ENCODE measurements around the gene FAM53B.

Gene FAM53B

GRCh38 chr10:124624006-124624405, 120.2 kb downstream of the FAM53B start (continued):
- no peak for TF ChIP-seq HIC1 (tag by site-specific recombination; IDR thresholded peaks at IDR 0.05)

- ChIA-PET CTCF (no interaction called here), POLR2A (interaction anchor here (0.5 kb wide), 1 partner anchor 10 kb away, joined by 3 read pairs; no protein-coding TSS in a partner anchor)
- H3K9me3 ChIP-seq (ENCODE audit: control insufficient read depth, insufficient read depth, low read depth, low read length): no peaks in the 10 kb centered on the region
- H3K27ac ChIP-seq (ENCODE audit: extremely low read depth, low read depth, low read length): no peak overlapping the region
- peaks cover 0 to 3% of the 10 kb centered on the region in 2 experiments; a peak in 1 of 3 replicates for H3K36me3 ChIP-seq (ENCODE audit: control insufficient read depth in 2 of 2, insufficient read depth in 1 of 2, low read length in 2 of 2)
- TF ChIP-seq ZNF26 (tag by site-specific recombination; IDR thresholded peaks at IDR 0.05) (no peak), PRDM1 (tag by site-specific recombination; IDR thresholded peaks at IDR 0.05) (no peak), TRIM28 (IDR thresholded peaks at IDR 0.05; ENCODE audit: borderline replicate concordance, low read length) (no peak), ZSCAN18 (tag by site-specific recombination; IDR thresholded peaks at IDR 0.05) (no peak), ZNF837 (tag by site-specific recombination; IDR thresholded peaks at IDR 0.05) (no peak), KLF17 (tag by site-specific recombination; IDR thresholded peaks at IDR 0.05) (no peak), ZFP3 (tag by site-specific recombination; IDR thresholded peaks at IDR 0.05; ENCODE audit: low read depth) (no peak), PRDM4 (tag by site-specific recombination; IDR thresholded peaks at IDR 0.05) (no peak), ZNF501 (tag by site-specific recombination; IDR thresholded peaks at IDR 0.05) (no peak)
- H3K4me3 ChIP-seq (ENCODE audit: low read depth, low read length): no peak overlapping the region
- no peaks in the 10 kb centered on the region; the same call in 1 of the 2 replicates for H3K4me1 ChIP-seq (ENCODE audit: control insufficient read depth, insufficient read depth, low read length)
These were observed 121.2 kb downstream of the FAM53B start for GRCh38 chr10:124622866-124623536.

GRCh38 chr10:124622158-124622557, 122.0 kb downstream of the FAM53B start:
- CTCF ChIA-PET: interaction anchor here (0.6 kb wide), 1 partner anchor 1018 kb away, joined by 3 read pairs; no protein-coding TSS in a partner anchor
- H3K4me3 ChIP-seq (ENCODE audit: low read depth, low read length): no peak overlapping the region
- POLR2A ChIA-PET: interaction anchor here (0.5 kb wide), 1 partner anchor 11 kb away, joined by 3 read pairs; no protein-coding TSS in a partner anchor
- H3K36me3 ChIP-seq (ENCODE audit: control insufficient read depth in 2 of 2, insufficient read depth in 1 of 2, low read length in 2 of 2): peaks cover 0 to 6% of the 10 kb centered on the region in 2 experiments; a peak in 1 of 3 replicates
- no peak overlapping the region for H3K27ac ChIP-seq (ENCODE audit: extremely low read depth, low read depth, low read length)
- H3K9me3 ChIP-seq (ENCODE audit: control insufficient read depth, insufficient read depth, low read depth, low read length): no peaks in the 10 kb centered on the region
- TF ChIP-seq ZNF585B (tag by site-specific recombination; IDR thresholded peaks at IDR 0.05): no peak
- H3K4me1 ChIP-seq (ENCODE audit: control insufficient read depth, insufficient read depth, low read length): no peaks in the 10 kb centered on the region; the same call in 1 of the 2 replicates
